ENCODE measurements around the gene MSRB1. TPM values are rescaled to one million over a fixed set of nuclear protein-coding genes. Genes with fewer than 3 reads are reported as not detected.

The MSRB1 gene
- total and polyA plus RNA-seq, 2 of the 8 experiments (the other 6 are each of a cell fraction or from before 2014, with no cell fraction given): 28.2 to 51.4 TPM

- TF ChIP-seq RFX5 (IDR thresholded peaks at IDR 0.05; ENCODE audit: borderline replicate concordance, low read depth, low read length) (no peak), CBX5 (IDR thresholded peaks at IDR 0.05; ENCODE audit: low read depth, low read length) (no peak), PHF8 (conservative IDR thresholded peaks at IDR 0.05; ENCODE audit: low read depth, low read length) (no peak), KDM5A (IDR thresholded peaks at IDR 0.05; ENCODE audit: low read length) (no peak), KDM1A (IDR thresholded peaks at IDR 0.05; ENCODE audit: borderline replicate concordance, low read length) (no peak), BACH1 (IDR thresholded peaks at IDR 0.05; ENCODE audit: low read length) (no peak), FOSL1 (IDR thresholded peaks at IDR 0.05; ENCODE audit: insufficient read depth, low read depth, low read length) (no peak)
- TF ChIP-seq, protein P1, sequence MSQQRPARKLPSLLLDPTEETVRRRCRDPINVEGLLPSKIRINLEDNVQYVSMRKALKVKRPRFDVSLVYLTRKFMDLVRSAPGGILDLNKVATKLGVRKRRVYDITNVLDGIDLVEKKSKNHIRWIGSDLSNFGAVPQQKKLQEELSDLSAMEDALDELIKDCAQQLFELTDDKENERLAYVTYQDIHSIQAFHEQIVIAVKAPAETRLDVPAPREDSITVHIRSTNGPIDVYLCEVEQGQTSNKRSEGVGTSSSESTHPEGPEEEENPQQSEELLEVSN (IDR thresholded peaks at IDR 0.05): no peak
- TF ChIP-seq, protein P2, sequence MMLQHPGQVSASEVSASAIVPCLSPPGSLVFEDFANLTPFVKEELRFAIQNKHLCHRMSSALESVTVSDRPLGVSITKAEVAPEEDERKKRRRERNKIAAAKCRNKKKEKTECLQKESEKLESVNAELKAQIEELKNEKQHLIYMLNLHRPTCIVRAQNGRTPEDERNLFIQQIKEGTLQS (IDR thresholded peaks at IDR 0.05; ENCODE audit: insufficient read depth, low read depth, low read length): no peak
Observed at GRCh38 chr16:1929105-1929504, 13.9 kb downstream of the MSRB1 start (continued).

Data from H1 (cell line).